ENCODE data around the gene RNF32.

Gene RNF32

DNA sequence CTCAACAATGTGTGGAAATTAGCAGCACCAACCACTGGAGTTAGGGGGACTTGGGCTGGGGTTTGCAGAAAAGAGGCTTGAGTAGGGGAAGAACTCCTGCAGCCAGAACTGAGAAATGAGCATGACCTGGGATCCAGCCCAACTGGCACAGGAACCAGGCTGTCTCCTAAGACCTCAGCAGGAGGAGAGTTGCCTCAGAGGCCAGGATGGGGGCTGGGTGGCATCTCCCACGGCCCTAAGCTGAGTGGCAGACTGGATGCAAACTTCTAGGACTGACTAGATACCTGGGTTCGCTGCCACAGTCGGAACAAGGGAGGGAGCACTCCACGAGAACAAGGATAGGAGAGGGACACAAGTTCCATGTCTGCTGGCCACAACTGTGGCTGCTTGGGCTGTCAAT, 62.6 kb downstream of the RNF32 start:
- TF ChIP-seq, protein P1, sequence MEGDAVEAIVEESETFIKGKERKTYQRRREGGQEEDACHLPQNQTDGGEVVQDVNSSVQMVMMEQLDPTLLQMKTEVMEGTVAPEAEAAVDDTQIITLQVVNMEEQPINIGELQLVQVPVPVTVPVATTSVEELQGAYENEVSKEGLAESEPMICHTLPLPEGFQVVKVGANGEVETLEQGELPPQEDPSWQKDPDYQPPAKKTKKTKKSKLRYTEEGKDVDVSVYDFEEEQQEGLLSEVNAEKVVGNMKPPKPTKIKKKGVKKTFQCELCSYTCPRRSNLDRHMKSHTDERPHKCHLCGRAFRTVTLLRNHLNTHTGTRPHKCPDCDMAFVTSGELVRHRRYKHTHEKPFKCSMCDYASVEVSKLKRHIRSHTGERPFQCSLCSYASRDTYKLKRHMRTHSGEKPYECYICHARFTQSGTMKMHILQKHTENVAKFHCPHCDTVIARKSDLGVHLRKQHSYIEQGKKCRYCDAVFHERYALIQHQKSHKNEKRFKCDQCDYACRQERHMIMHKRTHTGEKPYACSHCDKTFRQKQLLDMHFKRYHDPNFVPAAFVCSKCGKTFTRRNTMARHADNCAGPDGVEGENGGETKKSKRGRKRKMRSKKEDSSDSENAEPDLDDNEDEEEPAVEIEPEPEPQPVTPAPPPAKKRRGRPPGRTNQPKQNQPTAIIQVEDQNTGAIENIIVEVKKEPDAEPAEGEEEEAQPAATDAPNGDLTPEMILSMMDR (IDR thresholded peaks at IDR 0.05): no peak

DNA sequence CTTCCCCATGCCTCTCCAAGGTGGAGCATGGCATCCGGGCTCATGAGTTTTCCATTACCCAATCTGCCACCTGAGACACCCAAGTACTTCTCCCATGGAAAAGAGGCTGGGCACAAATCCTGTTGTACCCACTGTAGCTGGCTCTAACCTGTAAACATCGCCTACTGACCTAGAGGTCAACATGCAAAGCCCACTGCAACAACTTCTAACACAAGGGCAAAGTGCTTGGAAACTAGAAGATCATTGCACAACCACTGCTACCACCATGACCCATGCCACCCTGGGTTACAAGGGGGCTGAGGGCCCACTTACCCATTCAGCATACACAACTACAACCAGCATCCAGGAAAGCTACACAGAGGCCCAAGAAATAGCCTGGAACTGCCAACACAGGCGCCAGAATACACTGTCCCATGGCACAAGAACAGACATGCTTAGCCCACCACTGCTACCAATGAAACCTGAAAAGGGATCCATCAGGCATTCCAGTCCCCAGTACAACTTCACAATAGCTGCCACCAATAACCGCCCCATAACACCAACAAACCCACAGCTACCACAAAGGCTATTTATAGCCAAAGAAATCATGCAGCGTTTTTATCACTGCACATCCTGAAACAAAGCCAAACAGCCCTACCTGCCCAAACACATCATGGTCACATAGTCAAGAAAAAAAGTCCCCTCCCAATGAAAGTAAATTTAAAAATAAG, 63.4 kb downstream of the RNF32 start:
- TF ChIP-seq, protein P1 (IDR thresholded peaks at IDR 0.05): no peak

DNA sequence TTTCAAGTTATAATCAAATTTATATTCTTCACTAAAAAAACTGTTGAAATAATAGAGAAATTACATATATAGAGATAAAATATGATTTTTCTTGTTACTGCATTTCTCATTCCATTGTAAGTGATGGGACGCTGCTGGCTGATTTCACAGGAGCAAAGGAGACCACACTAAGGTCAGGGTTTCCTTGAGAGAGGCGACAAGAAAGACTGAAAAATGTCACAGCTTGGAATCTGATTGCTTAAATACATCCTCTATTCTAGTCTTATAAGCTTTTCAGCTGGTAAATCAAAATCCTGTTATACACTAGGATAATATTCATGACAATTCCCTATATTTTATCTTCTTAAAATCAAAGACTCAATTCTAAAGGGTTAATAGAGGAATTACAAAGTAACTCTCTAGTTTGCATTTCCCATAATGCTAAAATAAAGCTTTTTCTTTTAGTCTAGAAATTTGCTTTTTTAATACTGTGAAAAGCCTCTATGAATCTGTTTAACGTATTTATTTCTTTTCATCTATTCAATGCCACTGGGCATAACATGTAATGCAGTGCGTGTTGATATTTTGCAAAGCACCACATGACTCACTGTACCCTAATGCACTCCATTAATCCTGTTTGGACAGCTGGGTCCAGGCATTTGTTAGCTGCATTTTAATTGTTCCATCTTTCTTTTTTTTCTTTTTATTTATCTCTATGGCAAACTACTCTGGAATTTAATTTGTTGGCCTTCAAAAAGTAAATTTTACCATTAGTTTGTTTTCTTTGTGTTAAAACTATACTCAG, 81.7 kb downstream of the RNF32 start:
- TF ChIP-seq, protein P1 (IDR thresholded peaks at IDR 0.05): no peak

DNA sequence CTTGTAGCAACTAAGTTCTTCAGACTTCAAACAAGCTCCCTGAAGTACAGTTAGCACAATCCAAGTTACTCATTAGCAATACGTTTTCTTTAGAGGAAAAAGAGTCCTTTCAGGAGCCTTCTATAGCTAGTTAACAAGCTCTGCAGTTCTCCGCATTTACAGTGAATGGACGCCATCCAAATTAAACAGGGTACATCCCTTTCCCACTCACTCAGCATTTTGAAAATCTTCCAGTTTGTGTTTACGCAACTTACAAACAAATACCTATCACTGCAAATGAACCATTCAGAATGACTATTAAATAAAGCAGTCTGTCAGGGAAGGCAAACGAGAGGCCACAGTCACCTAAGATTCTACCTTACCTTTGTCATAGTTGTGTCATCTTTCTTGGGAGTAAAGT, 84.5 kb downstream of the RNF32 start:
- TF ChIP-seq, protein P1 (IDR thresholded peaks at IDR 0.05): no peak

DNA sequence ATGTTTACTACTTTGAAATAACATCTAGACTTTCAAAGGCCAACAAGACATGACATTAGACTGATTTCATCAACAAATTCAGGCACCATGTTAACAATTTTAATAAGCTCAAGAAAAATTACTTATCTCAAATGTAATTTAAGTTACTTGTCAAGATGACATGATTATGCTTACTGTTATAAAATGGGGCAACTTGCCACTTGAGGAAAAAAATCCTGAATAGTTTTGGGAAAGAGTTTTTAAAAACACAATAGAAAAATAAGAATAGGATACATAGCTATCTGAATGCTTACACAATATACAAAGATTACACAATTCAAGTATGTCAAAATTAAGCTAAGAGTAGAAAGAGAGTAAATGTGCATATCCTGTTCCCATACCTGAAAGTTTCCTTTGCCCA, 85.4 kb downstream of the RNF32 start:
- TF ChIP-seq, protein P1 (IDR thresholded peaks at IDR 0.05): no peak
